ENCODE results near the gene CARS2. TPM values are rescaled to one million over a fixed set of nuclear protein-coding genes. Genes with fewer than 3 reads are reported as not detected.
"Not testable (repeated sequence)": the region's sequence is repeated elsewhere in the genome, so short reads cannot be mapped to it uniquely, and the experiment has no call there.

CARS2 gene
- total RNA-seq, 6 experiments from 2014 or later, result 22.0 to 53.2 (median 27.3) TPM

- DNase-seq (no peak), ATAC-seq (no peak)
- no peak overlapping the region for H3K4me3 ChIP-seq
- no peaks in the 10 kb centered on the region for H3K27me3 ChIP-seq
- intact Hi-C loops (cut with DNase I), result loop anchor here in 1 of 2 donors (10.0 kb wide), 1 partner anchor 57 kb away; no protein-coding TSS in a partner anchor
- no peaks in the 10 kb centered on the region for H3K36me3 ChIP-seq
- no peak overlapping the region for H3K27ac ChIP-seq
- H3K9me3 ChIP-seq, result no peaks in the 10 kb centered on the region
- TF ChIP-seq, protein P1, sequence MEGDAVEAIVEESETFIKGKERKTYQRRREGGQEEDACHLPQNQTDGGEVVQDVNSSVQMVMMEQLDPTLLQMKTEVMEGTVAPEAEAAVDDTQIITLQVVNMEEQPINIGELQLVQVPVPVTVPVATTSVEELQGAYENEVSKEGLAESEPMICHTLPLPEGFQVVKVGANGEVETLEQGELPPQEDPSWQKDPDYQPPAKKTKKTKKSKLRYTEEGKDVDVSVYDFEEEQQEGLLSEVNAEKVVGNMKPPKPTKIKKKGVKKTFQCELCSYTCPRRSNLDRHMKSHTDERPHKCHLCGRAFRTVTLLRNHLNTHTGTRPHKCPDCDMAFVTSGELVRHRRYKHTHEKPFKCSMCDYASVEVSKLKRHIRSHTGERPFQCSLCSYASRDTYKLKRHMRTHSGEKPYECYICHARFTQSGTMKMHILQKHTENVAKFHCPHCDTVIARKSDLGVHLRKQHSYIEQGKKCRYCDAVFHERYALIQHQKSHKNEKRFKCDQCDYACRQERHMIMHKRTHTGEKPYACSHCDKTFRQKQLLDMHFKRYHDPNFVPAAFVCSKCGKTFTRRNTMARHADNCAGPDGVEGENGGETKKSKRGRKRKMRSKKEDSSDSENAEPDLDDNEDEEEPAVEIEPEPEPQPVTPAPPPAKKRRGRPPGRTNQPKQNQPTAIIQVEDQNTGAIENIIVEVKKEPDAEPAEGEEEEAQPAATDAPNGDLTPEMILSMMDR (IDR thresholded peaks at IDR 0.05), result no peak
- no peak for TF ChIP-seq POLR2A (IDR thresholded peaks at IDR 0.05)
- H3K4me1 ChIP-seq, result no peaks in the 10 kb centered on the region
These were observed 31.6 kb upstream of the CARS2 start for GRCh38 chr13:110737555-110737954.

DNA sequence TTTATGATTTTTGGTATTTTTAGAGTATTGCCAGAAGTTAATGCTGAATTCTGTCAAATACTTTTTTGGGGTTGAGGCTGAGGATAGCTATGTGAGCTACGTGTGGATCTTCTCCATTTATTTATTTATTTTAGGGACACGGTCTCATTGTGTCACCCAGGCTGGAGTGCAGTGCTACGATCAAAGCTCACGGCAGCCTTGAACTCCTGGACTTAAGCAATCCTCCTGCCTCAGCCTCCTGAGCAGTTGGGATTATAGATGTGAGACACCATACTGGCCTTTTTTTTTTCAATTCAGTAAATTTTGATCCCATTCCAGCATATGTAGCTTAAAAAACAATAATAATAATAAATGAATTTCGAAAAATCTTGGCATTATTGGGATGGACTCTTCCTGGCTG, 28.6 kb upstream of the CARS2 start:
- DNase-seq, result no peak
- TF ChIP-seq, protein P1 (IDR thresholded peaks at IDR 0.05), result no peak
- TF ChIP-seq POLR2A (IDR thresholded peaks at IDR 0.05), result no peak
- ATAC-seq, result no peak
- H3K4me1 ChIP-seq, result no peaks in the 10 kb centered on the region
- H3K36me3 ChIP-seq, result no peaks in the 10 kb centered on the region
- no peak overlapping the region for H3K4me3 ChIP-seq
- no peaks in the 10 kb centered on the region for H3K9me3 ChIP-seq
- H3K27ac ChIP-seq, result no peak overlapping the region
- intact Hi-C loops (cut with DNase I), result loop anchor here in 1 of 2 donors (10.0 kb wide), 1 partner anchor 60 kb away; no protein-coding TSS in a partner anchor
- 84% methylated on average over 5 of the region's 5 CpGs for WGBS (ENCODE audit: insufficient coverage, low coverage, low lambda C conversion rate, missing lambda C conversion rate)
- no peaks in the 10 kb centered on the region for H3K27me3 ChIP-seq

GRCh38 chr13:110731072-110731471, 25.2 kb upstream of the CARS2 start:
- TF ChIP-seq, protein P1 (IDR thresholded peaks at IDR 0.05), result no peak
- no peak for TF ChIP-seq POLR2A (IDR thresholded peaks at IDR 0.05)
- no peaks in the 10 kb centered on the region for H3K27me3 ChIP-seq
- no peak overlapping the region for H3K27ac ChIP-seq
- H3K4me3 ChIP-seq, result no peak overlapping the region
- no peaks in the 10 kb centered on the region for H3K36me3 ChIP-seq
- intact Hi-C loops (cut with DNase I), result loop anchor here in 1 of 2 donors (10.0 kb wide), 1 partner anchor 64 kb away; no protein-coding TSS in a partner anchor
- no peaks in the 10 kb centered on the region for H3K9me3 ChIP-seq
- ATAC-seq (no peak), DNase-seq (no peak)
- 84% methylated on average over 1 of the region's 3 CpGs for WGBS (ENCODE audit: insufficient coverage, low coverage, low lambda C conversion rate, missing lambda C conversion rate)
- H3K4me1 ChIP-seq, result no peaks in the 10 kb centered on the region

DNA sequence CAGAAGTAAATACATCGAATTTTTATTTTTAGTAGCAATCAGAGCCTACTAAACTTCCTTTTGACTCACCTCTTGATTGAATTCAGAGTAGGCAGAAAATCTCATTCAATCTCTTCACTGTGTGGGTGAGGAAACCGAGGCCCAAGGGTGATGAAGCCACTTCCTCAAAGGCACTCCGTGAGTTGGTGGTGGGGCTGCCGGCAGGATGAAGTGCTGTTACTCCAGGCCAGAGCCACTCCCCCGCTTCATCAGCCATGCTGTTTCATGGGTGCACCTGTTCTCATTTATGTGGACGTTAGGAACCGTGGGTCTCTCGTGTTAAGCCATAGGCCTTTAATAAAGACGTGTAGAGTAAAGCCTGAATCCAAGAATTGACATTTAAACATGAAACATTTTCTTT, 20.8 kb upstream of the CARS2 start:
- no peak for DNase-seq
- 71% methylated on average over 7 of the region's 9 CpGs for WGBS (ENCODE audit: insufficient coverage, low coverage, low lambda C conversion rate, missing lambda C conversion rate)

GRCh38 chr13:110726153-110726552, 20.2 kb upstream of the CARS2 start:
- H3K9me3 ChIP-seq; H3K4me1 ChIP-seq; H3K27ac ChIP-seq; H3K27me3 ChIP-seq; H3K4me3 ChIP-seq; ATAC-seq; H3K36me3 ChIP-seq; DNase-seq; intact Hi-C loops (cut with DNase I): not testable (repeated sequence)
- WGBS (ENCODE audit: insufficient coverage, low coverage, low lambda C conversion rate, missing lambda C conversion rate), result 94% methylated on average over 3 of the region's 6 CpGs

More for the DNA sequence above, 20.8 kb upstream of the CARS2 start:
- no peak overlapping the region for H3K27ac ChIP-seq
- no peak overlapping the region for H3K4me3 ChIP-seq
- peaks cover 0 to 3% (median 0%) of the 10 kb centered on the region in 4 donors for H3K36me3 ChIP-seq
- H3K4me1 ChIP-seq, result no peaks in the 10 kb centered on the region
- H3K9me3 ChIP-seq, result no peaks in the 10 kb centered on the region
- TF ChIP-seq, protein P1 (IDR thresholded peaks at IDR 0.05), result no peak
- no peak for TF ChIP-seq POLR2A (IDR thresholded peaks at IDR 0.05)
- ATAC-seq, result peak in 2 of 4 donors; percentile 21 to 37
- no peaks in the 10 kb centered on the region for H3K27me3 ChIP-seq
- intact Hi-C loops (cut with DNase I), result no loop called here
